Right cardiac atrium (tissue), 5 donors: Measurements from ENCODE around the gene SMO. TPM values are rescaled to one million over a fixed set of nuclear protein-coding genes. Genes with fewer than 3 reads are reported as not detected.
A peak's percentile ranks its signal among the peaks of the same experiment; 100 is the strongest.

Experiments
- ATAC-seq, 2 donors: fragments of 200-7000 bp; cut with Tn5 transposase; one replicate each; pipeline versions ENCODE4 v1.8.0 to v1.9.1; 2020; ENCODE audit warnings: moderate library complexity in 2 of 2, mild to moderate bottlenecking in 1 of 2
- DNase-seq, 3 donors: peaks; one replicate each; pipeline ENCODE4 v3.0.0-alpha.2; 2020
- H3K27ac ChIP-seq: one replicate; pipeline ENCODE4 v1.5.1; 2013; ENCODE audit warnings: mild to moderate bottlenecking, low read length, control low read depth, moderate library complexity
- H3K27me3 ChIP-seq: one replicate; pipeline ENCODE4 v1.6.1; 2013; ENCODE audit not compliant: control insufficient read depth, insufficient read depth
- H3K4me1 ChIP-seq: one replicate; pipeline ENCODE4 v1.6.1; 2013; ENCODE audit warnings: low read length; ENCODE audit not compliant: control insufficient read depth, insufficient read depth
- H3K4me3 ChIP-seq: one replicate; pipeline ENCODE4 v1.5.1; 2013; ENCODE audit warnings: low read length, control low read depth
- H3K9me3 ChIP-seq: one replicate; pipeline ENCODE4 v1.6.1; 2013; ENCODE audit warnings: low read length; ENCODE audit not compliant: control insufficient read depth
- WGBS: extraction: QIAGEN DNeasy Blood & Tissue Kit; methylation state at CpG from one replicate; pipeline ENCODE4 v1.1.7; 2013; 5-methylcytosine and 5-hydroxymethylcytosine counted together
- intact Hi-C, 4 donors: fragments of 100-400 bp; cut with DNase I; formaldehyde crosslinking; loops; one replicate each; pipeline versions ENCODE4 v1.11.0 to v1.14.0; 2022 to 2023
- polyA plus RNA-seq: library from polyadenylated mRNA; stranded (reverse); fragments of 200-250 nt; gene quantifications from one replicate; pipeline ENCODE4 v1.2.3, GENCODE V29; 2013
- total RNA-seq, 4 donors: library from RNA; stranded (reverse); fragmentation: NEBNext Ultra II Directional; extraction: Animal tissue kit (Norgen Biotek cat#: 25700); gene quantifications; one replicate each; pipeline ENCODE4 v1.2.1, GENCODE V29; 2021
- donor health status: healthy with polysubstance abuse.
- donor health status: DM: no; HTN: yes; CAD: no.
- donor health status: DM: no; HTN: no; CAD: no.
- donor health status: DM: no; HTN: yes; CAD: no; lungs with severe emphysema.
- donor health status: DM: yes; HTN: yes; CAD: no.

SMO gene
- total and polyA plus RNA-seq, 5 donors: 4.9 to 12.6 (median 8.7) TPM

GRCh38 chr7:129159539-129159938 lies 28.9 kb upstream of the SMO start:
- Histone ChIP-seq H3K27me3 (no peaks in the 10 kb centered on the region), H3K9me3 (no peaks in the 10 kb centered on the region), H3K4me1 (no peaks in the 10 kb centered on the region), H3K4me3 (no peak overlapping the region), H3K27ac (no peak overlapping the region)
- DNase-seq: peak in 1 of 3 donors; percentile 76
- intact Hi-C loops: no loop called here
- 79% methylated on average over 3 of the region's 3 CpGs for WGBS
- peak; percentile 45 to 71 for ATAC-seq

GRCh38 chr7:129160161-129160905 lies 28.1 kb upstream of the SMO start:
- Histone ChIP-seq H3K27ac (no peak overlapping the region), H3K4me1 (no peaks in the 10 kb centered on the region), H3K4me3 (no peak overlapping the region), H3K9me3 (no peaks in the 10 kb centered on the region), H3K27me3 (no peaks in the 10 kb centered on the region)
- no peak for ATAC-seq
- DNase-seq: no peak
- intact Hi-C loops: no loop called here
- 92% methylated on average over 3 of the region's 3 CpGs for WGBS

GRCh38 chr7:129161524-129162225 lies 26.8 kb upstream of the SMO start:
- ATAC-seq: no peak
- H3K27ac ChIP-seq: no peak overlapping the region
- H3K27me3 ChIP-seq: no peaks in the 10 kb centered on the region
- H3K4me3 ChIP-seq: no peak overlapping the region
- WGBS: 96% methylated on average over 5 of the region's 5 CpGs
- no peak for DNase-seq
- H3K4me1 ChIP-seq: no peaks in the 10 kb centered on the region
- no peaks in the 10 kb centered on the region for H3K9me3 ChIP-seq
- intact Hi-C loops: no loop called here

GRCh38 chr7:129162732-129163131 lies 25.7 kb upstream of the SMO start:
- Histone ChIP-seq H3K9me3 (no peaks in the 10 kb centered on the region), H3K27ac (no peak overlapping the region), H3K4me1 (no peaks in the 10 kb centered on the region), H3K4me3 (no peak overlapping the region), H3K27me3 (no peaks in the 10 kb centered on the region)
- ATAC-seq: no peak
- intact Hi-C loops: no loop called here
- WGBS: 82% methylated on average over 5 of the region's 5 CpGs
- DNase-seq: no peak

GRCh38 chr7:129163875-129164544 lies 24.4 kb upstream of the SMO start:
- Histone ChIP-seq H3K4me3 (no peak overlapping the region), H3K27me3 (no peaks in the 10 kb centered on the region), H3K9me3 (no peaks in the 10 kb centered on the region), H3K4me1 (no peaks in the 10 kb centered on the region), H3K27ac (no peak overlapping the region)
- ATAC-seq (no peak), DNase-seq (no peak)
- WGBS: 58% methylated on average over 11 of the region's 11 CpGs
- intact Hi-C loops: loop anchor here in 1 of 4 donors (1.0 kb wide), 1 partner anchor 46 kb away; no protein-coding TSS in a partner anchor

- no peaks in the 10 kb centered on the region for H3K27me3 ChIP-seq
- no peak for DNase-seq
- intact Hi-C loops: loop anchor here in 2 of 4 donors (5.0 kb wide), 2 partner anchors 41 to 46 kb away; no protein-coding TSS in a partner anchor
- ATAC-seq: no peak
- no peaks in the 10 kb centered on the region for H3K9me3 ChIP-seq
- H3K4me1 ChIP-seq: no peaks in the 10 kb centered on the region
- WGBS: 85% methylated on average over 4 of the region's 4 CpGs
- no peak overlapping the region for H3K4me3 ChIP-seq
- H3K27ac ChIP-seq: no peak overlapping the region
These were observed 21.7 kb upstream of the SMO start for GRCh38 chr7:129166745-129167144.

GRCh38 chr7:129167817-129168216 lies 20.6 kb upstream of the SMO start:
- Histone ChIP-seq H3K4me3 (no peak overlapping the region), H3K9me3 (no peaks in the 10 kb centered on the region), H3K27me3 (no peaks in the 10 kb centered on the region), H3K4me1 (no peaks in the 10 kb centered on the region), H3K27ac (no peak overlapping the region)
- no peak for DNase-seq
- 70% methylated on average over 4 of the region's 4 CpGs for WGBS
- ATAC-seq: no peak
- intact Hi-C loops: loop anchor here in 2 of 4 donors (5.0 kb wide), 2 partner anchors 39 to 44 kb away; no protein-coding TSS in a partner anchor

GRCh38 chr7:129168231-129169021 lies 20.0 kb upstream of the SMO start:
- Histone ChIP-seq H3K4me1 (no peaks in the 10 kb centered on the region), H3K27me3 (no peaks in the 10 kb centered on the region), H3K9me3 (no peaks in the 10 kb centered on the region), H3K4me3 (peak overlapping the region; percentile 50), H3K27ac (no peak overlapping the region)
- 36% methylated on average over 20 of the region's 20 CpGs for WGBS
- intact Hi-C loops: loop anchor here in 2 of 4 donors (5.0 kb wide), 2 partner anchors 39 to 44 kb away; no protein-coding TSS in a partner anchor
- ATAC-seq (peak; percentile 54 to 59), DNase-seq (no peak)

GRCh38 chr7:129169171-129169671 lies 19.2 kb upstream of the SMO start:
- intact Hi-C loops: loop anchor here in 2 of 4 donors (5.0 kb wide), 2 partner anchors 38 to 43 kb away; no protein-coding TSS in a partner anchor
- WGBS: 1% methylated on average over 47 of the region's 47 CpGs
- Histone ChIP-seq H3K9me3 (no peaks in the 10 kb centered on the region), H3K4me1 (no peaks in the 10 kb centered on the region), H3K27me3 (no peaks in the 10 kb centered on the region), H3K4me3 (peak overlapping the region; percentile 50), H3K27ac (no peak overlapping the region)
- ATAC-seq (peak; percentile 92 to 94), DNase-seq (peak; percentile 63 to 90 (median 88))
